OCI-LY3 (cell line): ENCODE measurements around the gene DMRTA2.

Experiments
- H2AFZ ChIP-seq: fragments of 200-600, 300-600 bp; shearing (Covaris generic); 2 replicates; pipeline ENCODE4 v1.6.0; 2014; ENCODE audit warnings: antibody characterized with exemption, low read depth, low read length
- H3K27ac ChIP-seq: fragments of 200-600, 300-600 bp; sonication (generic); 2 replicates; pipeline ENCODE4 v1.5.1; 2014; ENCODE audit warnings: mild to moderate bottlenecking, low read length, moderate library complexity, mixed read lengths
- H3K27me3 ChIP-seq: fragments of 200-600, 300-600 bp; sonication (generic); 2 replicates; pipeline ENCODE4 v1.6.1; 2014; ENCODE audit warnings: low read depth, low read length, mixed read lengths
- H3K36me3 ChIP-seq: fragments of 200-600, 300-600 bp; sonication (generic); replicated peaks from 2 replicates; pipeline ENCODE3; 2014; ENCODE audit warnings: low read depth, low read length, mixed read lengths
- H3K4me1 ChIP-seq: fragments of 300-600, 200-600 bp; sonication (generic); 2 replicates; pipeline ENCODE4 v1.6.1; 2014; ENCODE audit warnings: low read length, mixed read lengths
- H3K4me2 ChIP-seq: fragments of 200-600, 300-600 bp; sonication (generic); 2 replicates; pipeline ENCODE4 v1.6.1; 2014; ENCODE audit warnings: low read length, mixed read lengths
- H3K4me3 ChIP-seq: fragments of 300-600, 200-600 bp; sonication (generic); 2 replicates; pipeline ENCODE4 v1.5.1; 2014; ENCODE audit warnings: antibody characterized with exemption, mild to moderate bottlenecking, low read length, moderate library complexity
- H3K79me2 ChIP-seq: fragments of 300-600, 200-600 bp; shearing (Covaris generic); 2 replicates; pipeline ENCODE4 v1.6.1; 2014; ENCODE audit warnings: mild to moderate bottlenecking, low read length, mixed read lengths
- H3K9ac ChIP-seq: fragments of 300-600, 200-600 bp; shearing (Covaris generic); 2 replicates; pipeline ENCODE4 v1.6.0; 2014; ENCODE audit warnings: mild to moderate bottlenecking, low read length, moderate library complexity
- H3K9me3 ChIP-seq: fragments of 200-600, 300-600 bp; shearing (Covaris generic); 2 replicates; pipeline ENCODE4 v1.6.1; 2014; ENCODE audit warnings: low read length, mixed read lengths; ENCODE audit not compliant: insufficient read depth
- H4K20me1 ChIP-seq: fragments of 200-600, 300-600 bp; sonication (generic); 2 replicates; pipeline ENCODE4 v1.6.1; 2016; ENCODE audit warnings: low read length, mixed read lengths; ENCODE audit not compliant: insufficient read depth
- EZH2phosphoT487 ChIP-seq: fragments of 200-600 bp; shearing (Covaris generic); IDR thresholded peaks from 2 replicates; pipeline ENCODE4 v1.6.1; 2018; ENCODE audit warnings: antibody characterized with exemption, mixed run types, low read depth
- TF ChIP-seq, protein P1 (sequence below): fragments of 200-600, 300-600 bp; sonication (generic); IDR thresholded peaks from 2 replicates; pipeline ENCODE4 v1.5.1; 2014; ENCODE audit warnings: antibody characterized with exemption, low read length, low read depth

Gene DMRTA2

DNA sequence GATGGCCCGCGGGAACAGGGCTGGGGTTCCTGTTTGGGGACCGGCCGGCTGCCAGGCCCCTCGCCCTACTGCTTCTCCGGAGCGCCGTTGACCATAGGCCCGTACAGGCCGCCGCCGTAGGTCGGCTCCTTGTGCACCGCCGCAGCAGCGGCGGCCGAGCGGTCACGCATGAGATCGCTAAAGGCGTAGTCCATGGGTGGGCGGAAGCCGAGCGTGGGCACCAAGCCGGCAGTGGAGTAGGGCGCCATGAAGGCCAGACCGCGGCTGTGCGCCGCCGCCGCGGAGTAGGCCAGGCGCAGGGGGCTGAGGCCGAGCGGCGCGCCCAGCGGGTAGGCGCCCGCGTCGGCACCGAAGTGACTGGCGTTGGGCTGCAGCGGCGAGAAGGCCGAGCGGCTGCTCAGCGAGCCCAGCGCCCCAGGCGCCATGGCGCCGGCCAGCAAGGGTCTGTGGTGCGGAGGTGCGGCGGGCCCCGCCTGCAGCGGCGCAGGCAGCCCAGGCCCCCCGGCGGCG lies 4.6 kb downstream of the DMRTA2 start:
- Histone ChIP-seq H3K27me3 (no peaks in the 10 kb centered on the region), H4K20me1 (no peaks in the 10 kb centered on the region), H3K4me2 (no peak overlapping the region), H3K4me3 (no peak overlapping the region), H3K9ac (no peak overlapping the region), H3K9me3 (no peaks in the 10 kb centered on the region), H3K79me2 (no peaks in the 10 kb centered on the region), H3K4me1 (no peaks in the 10 kb centered on the region), H2AFZ (no peak overlapping the region), H3K27ac (no peak overlapping the region), H3K36me3 (no peaks in the 10 kb centered on the region)
- TF ChIP-seq, protein P1, sequence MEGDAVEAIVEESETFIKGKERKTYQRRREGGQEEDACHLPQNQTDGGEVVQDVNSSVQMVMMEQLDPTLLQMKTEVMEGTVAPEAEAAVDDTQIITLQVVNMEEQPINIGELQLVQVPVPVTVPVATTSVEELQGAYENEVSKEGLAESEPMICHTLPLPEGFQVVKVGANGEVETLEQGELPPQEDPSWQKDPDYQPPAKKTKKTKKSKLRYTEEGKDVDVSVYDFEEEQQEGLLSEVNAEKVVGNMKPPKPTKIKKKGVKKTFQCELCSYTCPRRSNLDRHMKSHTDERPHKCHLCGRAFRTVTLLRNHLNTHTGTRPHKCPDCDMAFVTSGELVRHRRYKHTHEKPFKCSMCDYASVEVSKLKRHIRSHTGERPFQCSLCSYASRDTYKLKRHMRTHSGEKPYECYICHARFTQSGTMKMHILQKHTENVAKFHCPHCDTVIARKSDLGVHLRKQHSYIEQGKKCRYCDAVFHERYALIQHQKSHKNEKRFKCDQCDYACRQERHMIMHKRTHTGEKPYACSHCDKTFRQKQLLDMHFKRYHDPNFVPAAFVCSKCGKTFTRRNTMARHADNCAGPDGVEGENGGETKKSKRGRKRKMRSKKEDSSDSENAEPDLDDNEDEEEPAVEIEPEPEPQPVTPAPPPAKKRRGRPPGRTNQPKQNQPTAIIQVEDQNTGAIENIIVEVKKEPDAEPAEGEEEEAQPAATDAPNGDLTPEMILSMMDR = no peak
- TF ChIP-seq EZH2phosphoT487 = no peak

DNA sequence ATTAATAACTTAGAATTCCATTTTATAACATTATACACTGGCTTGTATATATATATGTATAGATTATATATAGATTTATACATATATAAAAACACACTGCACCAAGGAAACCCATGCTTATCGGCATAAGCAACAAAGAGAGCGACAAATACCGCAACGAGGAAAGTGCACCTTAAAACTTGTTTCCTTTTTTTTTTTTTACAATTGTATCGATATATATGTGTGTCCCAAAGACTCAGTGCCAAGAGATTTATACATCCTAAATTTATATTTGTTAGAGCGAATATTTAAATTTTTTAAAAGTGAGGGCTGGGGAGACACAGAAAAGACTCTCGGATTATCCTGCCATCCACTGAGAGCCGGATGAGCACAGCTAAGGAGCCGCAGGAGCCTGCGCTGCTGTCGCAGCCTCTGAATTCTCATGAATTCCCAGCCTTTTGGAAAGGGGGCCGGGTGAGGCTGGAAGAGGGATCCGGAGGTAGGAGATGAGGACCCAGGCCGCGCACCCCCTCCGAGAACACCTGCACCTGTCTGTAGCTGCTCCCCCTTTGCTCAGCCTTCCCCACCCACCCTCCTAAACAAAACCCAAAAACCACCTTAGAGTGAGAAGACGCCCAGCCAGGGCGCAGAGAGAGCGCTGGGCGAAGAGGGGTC lies 5.2 kb downstream of the DMRTA2 start:
- Histone ChIP-seq H3K36me3 (no peaks in the 10 kb centered on the region), H3K9me3 (no peaks in the 10 kb centered on the region), H3K4me1 (no peaks in the 10 kb centered on the region), H2AFZ (no peak overlapping the region), H3K4me3 (no peak overlapping the region), H3K27me3 (no peaks in the 10 kb centered on the region), H3K79me2 (no peaks in the 10 kb centered on the region), H4K20me1 (no peaks in the 10 kb centered on the region), H3K9ac (no peak overlapping the region), H3K4me2 (no peak overlapping the region), H3K27ac (no peak overlapping the region)
- TF ChIP-seq, protein P1 = no peak
- no peak for TF ChIP-seq EZH2phosphoT487

DNA sequence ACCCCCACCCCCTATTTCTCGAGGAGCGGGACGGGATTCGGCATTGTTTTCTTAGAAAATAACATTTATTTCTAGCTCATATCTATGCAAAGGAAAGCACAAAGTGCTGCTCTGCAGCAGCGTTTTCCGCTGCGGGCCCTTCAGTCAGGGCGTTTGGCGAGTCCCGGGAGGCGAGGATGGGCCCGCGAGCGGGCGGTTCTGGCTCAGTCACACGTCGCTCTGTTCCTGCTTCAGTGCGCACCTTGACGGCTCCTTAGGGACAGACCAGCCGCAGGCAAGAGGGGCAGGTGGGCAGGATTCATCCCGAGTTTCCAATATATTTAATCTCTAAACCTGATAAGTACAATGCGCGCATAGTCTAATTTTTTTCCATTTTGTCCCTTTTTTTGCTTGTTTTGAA lies 5.7 kb downstream of the DMRTA2 start:
- Histone ChIP-seq H3K27me3 (no peaks in the 10 kb centered on the region), H2AFZ (no peak overlapping the region), H4K20me1 (no peaks in the 10 kb centered on the region), H3K79me2 (no peaks in the 10 kb centered on the region), H3K27ac (no peak overlapping the region), H3K36me3 (no peaks in the 10 kb centered on the region), H3K4me1 (no peaks in the 10 kb centered on the region), H3K9ac (no peak overlapping the region), H3K4me3 (no peak overlapping the region), H3K9me3 (no peaks in the 10 kb centered on the region), H3K4me2 (no peak overlapping the region)
- TF ChIP-seq, protein P1 = no peak
- TF ChIP-seq EZH2phosphoT487 = no peak

DNA sequence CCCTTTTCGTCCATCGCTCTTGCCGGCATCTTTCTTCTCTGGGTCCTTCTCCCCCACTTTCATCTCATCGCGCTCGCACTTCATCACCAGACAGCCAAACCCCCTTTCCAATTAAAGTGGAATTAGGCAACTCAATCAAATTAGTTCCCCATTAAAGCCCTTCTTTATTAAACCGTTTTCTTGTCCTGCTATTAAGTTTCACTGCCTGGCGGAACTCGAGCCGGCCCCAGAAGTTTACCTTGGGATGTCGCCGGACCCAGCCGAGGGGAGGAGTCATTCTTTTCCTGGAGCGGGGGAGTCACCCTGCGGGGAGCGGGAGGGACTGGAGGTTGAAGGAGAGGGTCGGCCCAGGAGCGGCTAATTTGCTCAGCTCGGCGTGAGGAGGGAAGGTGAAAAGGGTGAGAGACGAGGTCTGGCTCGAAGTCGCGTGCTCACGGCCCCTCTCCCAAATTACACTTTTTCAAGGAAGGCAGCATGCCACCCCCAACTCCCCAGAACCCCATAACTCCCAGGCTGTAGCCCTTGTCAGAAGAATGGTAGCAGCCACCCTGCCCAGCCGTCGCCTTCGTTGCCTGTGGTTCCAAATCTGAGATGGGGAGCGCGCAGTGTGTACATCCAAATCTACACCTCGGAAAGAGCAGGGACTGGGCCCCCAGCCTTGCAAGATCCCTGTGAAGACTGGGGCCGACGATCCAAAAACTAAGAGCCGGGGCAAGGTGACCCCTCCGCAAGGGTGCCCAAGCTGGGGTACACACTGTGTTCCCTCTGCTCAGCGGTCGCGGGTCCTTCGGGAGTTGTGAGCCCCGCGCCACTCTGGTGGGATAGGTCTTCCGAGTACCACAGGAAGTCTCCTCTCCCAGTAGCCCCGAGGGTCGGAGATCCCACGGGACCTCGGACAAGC lies 6.4 kb downstream of the DMRTA2 start:
- H3K9me3 ChIP-seq = no peaks in the 10 kb centered on the region
- TF ChIP-seq EZH2phosphoT487 = no peak
- TF ChIP-seq, protein P1 = no peak
- H4K20me1 ChIP-seq = no peaks in the 10 kb centered on the region
- H2AFZ ChIP-seq = no peak overlapping the region
- H3K4me1 ChIP-seq = no peaks in the 10 kb centered on the region
- no peak overlapping the region for H3K9ac ChIP-seq
- no peaks in the 10 kb centered on the region for H3K36me3 ChIP-seq
- H3K79me2 ChIP-seq = no peaks in the 10 kb centered on the region
- H3K4me3 ChIP-seq = no peak overlapping the region
- H3K4me2 ChIP-seq = no peak overlapping the region
- no peak overlapping the region for H3K27ac ChIP-seq
- no peaks in the 10 kb centered on the region for H3K27me3 ChIP-seq
